GM12891 (cell line): ENCODE measurements around the gene FAM177B.

ENCODE experiments used
- PAX5 ChIP-seq: IDR thresholded peaks from 2 replicates; pipeline ENCODE4 v1.6.1; 2011; ENCODE audit warnings: low read length, moderate library complexity, mild to moderate bottlenecking; ENCODE audit not compliant: insufficient read depth, severe bottlenecking
- POLR2A ChIP-seq: IDR thresholded peaks from 2 replicates; pipeline ENCODE4 v1.6.1; 2011; ENCODE audit warnings: low read depth, low read length, control low read depth
- POLR2AphosphoS5 ChIP-seq: IDR thresholded peaks from 2 replicates; pipeline ENCODE4 v1.6.1; 2011; ENCODE audit warnings: low read depth, low read length, control low read depth
- SPI1 ChIP-seq: IDR thresholded peaks from 2 replicates; pipeline ENCODE4 v1.6.1; 2011; ENCODE audit warnings: low read depth, low read length, control low read depth
- TAF1 ChIP-seq: IDR thresholded peaks from 2 replicates; pipeline ENCODE4 v1.6.1; 2011; ENCODE audit warnings: low read depth, low read length, control low read depth

- TF ChIP-seq TAF1, result no peak
- TF ChIP-seq POLR2AphosphoS5, result no peak
- no peak for TF ChIP-seq POLR2A
- no peak for TF ChIP-seq SPI1
- TF ChIP-seq PAX5, result no peak
Observed at GRCh38 chr1:222786121-222786520, 49.1 kb downstream of the FAM177B start.
